T-helper 1 cell treated with Interleukin-12 subunit alpha and Interleukin-12 subunit beta and Interleukin-4 antibody, amounts not matched to agents 30 μg/mL and 1 μg/mL, for 36 hours (primary cell): ENCODE measurements around the gene GALNT14.

Experiments used
- H3K27ac Mint-ChIP-seq: one replicate; pipeline ENCODE4 v1.8.0; 2021; ENCODE audit warnings: mild to moderate bottlenecking, mixed read lengths
- H3K27me3 Mint-ChIP-seq: one replicate; pipeline ENCODE4 v1.8.0; 2021; ENCODE audit warnings: low read depth, mixed read lengths
- H3K36me3 Mint-ChIP-seq: one replicate; pipeline ENCODE4 v1.8.0; 2021; ENCODE audit warnings: low read depth, mixed read lengths
- H3K4me1 Mint-ChIP-seq: one replicate; pipeline ENCODE4 v1.8.0; 2021; ENCODE audit warnings: low read depth, mixed read lengths
- H3K4me3 Mint-ChIP-seq: one replicate; pipeline ENCODE4 v1.8.0; 2021; ENCODE audit warnings: mild to moderate bottlenecking, moderate library complexity, mixed read lengths
- H3K9me3 Mint-ChIP-seq: one replicate; pipeline ENCODE4 v1.8.0; 2021; ENCODE audit warnings: mixed read lengths

The GALNT14 gene

GRCh38 chr2:30940839-30941238 is 197.4 kb downstream of the GALNT14 start:
- Mint-ChIP-seq H3K4me1 (no peaks in the 10 kb centered on the region), H3K27me3 (no peaks in the 10 kb centered on the region), H3K4me3 (no peak overlapping the region), H3K27ac (no peak overlapping the region), H3K36me3 (no peaks in the 10 kb centered on the region), H3K9me3 (no peaks in the 10 kb centered on the region)

- no peak overlapping the region for H3K27ac Mint-ChIP-seq
- H3K4me3 Mint-ChIP-seq, result no peak overlapping the region
- H3K27me3 Mint-ChIP-seq, result no peaks in the 10 kb centered on the region
- H3K9me3 Mint-ChIP-seq, result no peaks in the 10 kb centered on the region
- no peaks in the 10 kb centered on the region for H3K4me1 Mint-ChIP-seq
- H3K36me3 Mint-ChIP-seq, result no peaks in the 10 kb centered on the region
Observed at GRCh38 chr2:30939364-30939763, 198.9 kb downstream of the GALNT14 start.

- no peak overlapping the region for H3K4me3 Mint-ChIP-seq
- no peaks in the 10 kb centered on the region for H3K4me1 Mint-ChIP-seq
- H3K27ac Mint-ChIP-seq, result no peak overlapping the region
- no peaks in the 10 kb centered on the region for H3K27me3 Mint-ChIP-seq
- no peaks in the 10 kb centered on the region for H3K36me3 Mint-ChIP-seq
- H3K9me3 Mint-ChIP-seq, result no peaks in the 10 kb centered on the region
Observed at GRCh38 chr2:30938196-30938595, 200.0 kb downstream of the GALNT14 start.

- no peaks in the 10 kb centered on the region for H3K27me3 Mint-ChIP-seq
- H3K4me1 Mint-ChIP-seq, result no peaks in the 10 kb centered on the region
- no peak overlapping the region for H3K27ac Mint-ChIP-seq
- no peak overlapping the region for H3K4me3 Mint-ChIP-seq
- no peaks in the 10 kb centered on the region for H3K9me3 Mint-ChIP-seq
- no peaks in the 10 kb centered on the region for H3K36me3 Mint-ChIP-seq
Observed at GRCh38 chr2:30936977-30937376, 201.3 kb downstream of the GALNT14 start.

- no peaks in the 10 kb centered on the region for H3K9me3 Mint-ChIP-seq
- H3K27ac Mint-ChIP-seq, result no peak overlapping the region
- H3K4me1 Mint-ChIP-seq, result no peaks in the 10 kb centered on the region
- no peaks in the 10 kb centered on the region for H3K27me3 Mint-ChIP-seq
- H3K36me3 Mint-ChIP-seq, result no peaks in the 10 kb centered on the region
- H3K4me3 Mint-ChIP-seq, result no peak overlapping the region
Observed at GRCh38 chr2:30935795-30936194, 202.4 kb downstream of the GALNT14 start.

GRCh38 chr2:30934066-30934465 is 204.2 kb downstream of the GALNT14 start:
- H3K4me1 Mint-ChIP-seq, result no peaks in the 10 kb centered on the region
- H3K36me3 Mint-ChIP-seq, result no peaks in the 10 kb centered on the region
- no peak overlapping the region for H3K4me3 Mint-ChIP-seq
- no peaks in the 10 kb centered on the region for H3K9me3 Mint-ChIP-seq
- H3K27ac Mint-ChIP-seq, result no peak overlapping the region
- H3K27me3 Mint-ChIP-seq, result no peaks in the 10 kb centered on the region

- H3K36me3 Mint-ChIP-seq, result no peaks in the 10 kb centered on the region
- H3K9me3 Mint-ChIP-seq, result no peaks in the 10 kb centered on the region
- H3K4me1 Mint-ChIP-seq, result no peaks in the 10 kb centered on the region
- H3K27ac Mint-ChIP-seq, result no peak overlapping the region
- H3K27me3 Mint-ChIP-seq, result no peaks in the 10 kb centered on the region
- no peak overlapping the region for H3K4me3 Mint-ChIP-seq
Observed at GRCh38 chr2:30933496-30933895, 204.7 kb downstream of the GALNT14 start.

- no peaks in the 10 kb centered on the region for H3K4me1 Mint-ChIP-seq
- H3K9me3 Mint-ChIP-seq, result no peaks in the 10 kb centered on the region
- H3K27ac Mint-ChIP-seq, result no peak overlapping the region
- no peaks in the 10 kb centered on the region for H3K36me3 Mint-ChIP-seq
- H3K4me3 Mint-ChIP-seq, result no peak overlapping the region
- no peaks in the 10 kb centered on the region for H3K27me3 Mint-ChIP-seq
Observed at GRCh38 chr2:30932870-30933269, 205.4 kb downstream of the GALNT14 start.

- Mint-ChIP-seq H3K27ac (no peak overlapping the region), H3K4me1 (no peaks in the 10 kb centered on the region), H3K4me3 (no peak overlapping the region), H3K9me3 (no peaks in the 10 kb centered on the region), H3K27me3 (no peaks in the 10 kb centered on the region), H3K36me3 (no peaks in the 10 kb centered on the region)
Observed at GRCh38 chr2:30931841-30932407, 206.3 kb downstream of the GALNT14 start.

GRCh38 chr2:30930716-30931115 is 207.5 kb downstream of the GALNT14 start:
- Mint-ChIP-seq H3K4me3 (no peak overlapping the region), H3K4me1 (no peaks in the 10 kb centered on the region), H3K27me3 (no peaks in the 10 kb centered on the region), H3K36me3 (no peaks in the 10 kb centered on the region), H3K27ac (no peak overlapping the region), H3K9me3 (no peaks in the 10 kb centered on the region)

- Mint-ChIP-seq H3K9me3 (no peaks in the 10 kb centered on the region), H3K27me3 (no peaks in the 10 kb centered on the region), H3K27ac (no peak overlapping the region), H3K4me1 (no peaks in the 10 kb centered on the region), H3K4me3 (no peak overlapping the region), H3K36me3 (no peaks in the 10 kb centered on the region)
Observed at GRCh38 chr2:30927465-30928075, 210.7 kb downstream of the GALNT14 start.

GRCh38 chr2:30926606-30927005 is 211.6 kb downstream of the GALNT14 start:
- H3K27me3 Mint-ChIP-seq, result no peaks in the 10 kb centered on the region
- H3K9me3 Mint-ChIP-seq, result no peaks in the 10 kb centered on the region
- no peak overlapping the region for H3K27ac Mint-ChIP-seq
- H3K4me3 Mint-ChIP-seq, result no peak overlapping the region
- no peaks in the 10 kb centered on the region for H3K4me1 Mint-ChIP-seq
- H3K36me3 Mint-ChIP-seq, result no peaks in the 10 kb centered on the region

GRCh38 chr2:30923623-30924022 is 214.6 kb downstream of the GALNT14 start:
- H3K4me1 Mint-ChIP-seq, result no peaks in the 10 kb centered on the region
- H3K27ac Mint-ChIP-seq, result no peak overlapping the region
- no peaks in the 10 kb centered on the region for H3K9me3 Mint-ChIP-seq
- H3K27me3 Mint-ChIP-seq, result no peaks in the 10 kb centered on the region
- no peaks in the 10 kb centered on the region for H3K36me3 Mint-ChIP-seq
- H3K4me3 Mint-ChIP-seq, result no peak overlapping the region

GRCh38 chr2:30920511-30920910 is 217.7 kb downstream of the GALNT14 start:
- Mint-ChIP-seq H3K4me1 (no peaks in the 10 kb centered on the region), H3K9me3 (no peaks in the 10 kb centered on the region), H3K36me3 (no peaks in the 10 kb centered on the region)

GRCh38 chr2:30915486-30915885 is 222.8 kb downstream of the GALNT14 start:
- H3K9me3 Mint-ChIP-seq, result no peaks in the 10 kb centered on the region
- H3K27ac Mint-ChIP-seq, result no peak overlapping the region
- H3K36me3 Mint-ChIP-seq, result no peaks in the 10 kb centered on the region
- H3K4me1 Mint-ChIP-seq, result no peaks in the 10 kb centered on the region
- no peaks in the 10 kb centered on the region for H3K27me3 Mint-ChIP-seq
- H3K4me3 Mint-ChIP-seq, result no peak overlapping the region

More at GRCh38 chr2:30920511-30920910, 217.7 kb downstream of the GALNT14 start:
- Mint-ChIP-seq H3K4me3 (no peak overlapping the region), H3K27me3 (no peaks in the 10 kb centered on the region), H3K27ac (no peak overlapping the region)

- no peak overlapping the region for H3K27ac Mint-ChIP-seq
- H3K27me3 Mint-ChIP-seq, result no peaks in the 10 kb centered on the region
- H3K4me1 Mint-ChIP-seq, result no peaks in the 10 kb centered on the region
- no peaks in the 10 kb centered on the region for H3K36me3 Mint-ChIP-seq
- H3K4me3 Mint-ChIP-seq, result no peak overlapping the region
- H3K9me3 Mint-ChIP-seq, result no peaks in the 10 kb centered on the region
Observed at GRCh38 chr2:30914456-30914855, 223.8 kb downstream of the GALNT14 start.
